H1 (cell line): ENCODE results near the gene PXDN. TPM values are rescaled to one million over a fixed set of nuclear protein-coding genes. Genes with fewer than 3 reads are reported as not detected.

Experiments used
- CTCF ChIA-PET: fragments of 300-600 bp; sonication (Branson Sonifier 250); formaldehyde crosslinking; loops from one replicate; lab custom pipeline; 2021; ENCODE audit not compliant: partially characterized antibody; lab: Charles Lee
- POLR2A ChIA-PET: fragments of 300-600 bp; sonication (Branson Sonifier 250); formaldehyde crosslinking; loops from one replicate; lab custom pipeline; 2021; ENCODE audit warnings: inconsistent platforms; ENCODE audit not compliant: partially characterized antibody; lab: Charles Lee
- DNase-seq, 2 experiments: peaks; one replicate each; pipeline versions ENCODE4 v3.0.0 to v3.0.0-alpha.2; 2010 to 2022; ENCODE audit warnings: low spot score in 2 of 2, low read depth in 1 of 2, mixed read lengths in 1 of 2
- FAIRE-seq: peaks from 2 replicates; lab custom pipeline; 2011; peaks lifted over from hg19 to GRCh38; lab: Jason Lieb, UNC
- H2AFZ ChIP-seq: 2 replicates; pipeline ENCODE4 v1.8.1; 2012; ENCODE audit warnings: low read length, inconsistent platforms
- H2AK5ac ChIP-seq: 2 replicates; pipeline ENCODE4 v1.6.1; 2013; ENCODE audit warnings: low read depth, low read length
- H2BK120ac ChIP-seq: replicated peaks from 2 replicates; pipeline ENCODE3; 2013; ENCODE audit warnings: low read depth, low read length, inconsistent platforms
- H2BK12ac ChIP-seq: 2 replicates; pipeline ENCODE4 v1.6.1; 2013; ENCODE audit warnings: low read depth, low read length
- H2BK15ac ChIP-seq: 2 replicates; pipeline ENCODE4 v1.6.1; 2013; ENCODE audit warnings: low read length
- H2BK20ac ChIP-seq: 2 replicates; pipeline ENCODE4 v1.6.1; 2013; ENCODE audit warnings: low read length
- H2BK5ac ChIP-seq: 2 replicates; pipeline ENCODE4 v1.6.1; 2013; ENCODE audit warnings: low read depth, low read length
- H3K14ac ChIP-seq: 2 replicates; pipeline ENCODE4 v1.6.1; 2013; ENCODE audit warnings: inconsistent platforms; ENCODE audit not compliant: insufficient read length
- H3K18ac ChIP-seq: 2 replicates; pipeline ENCODE4 v1.6.1; 2013; ENCODE audit warnings: low read length; ENCODE audit errors: extremely low read depth
- H3K23ac ChIP-seq: 2 replicates; pipeline ENCODE4 v1.6.1; 2013; ENCODE audit warnings: inconsistent platforms; ENCODE audit not compliant: insufficient read length
- H3K23me2 ChIP-seq: 2 replicates; pipeline ENCODE4 v1.6.1; 2013; ENCODE audit warnings: low read depth, low read length
- H3K27ac ChIP-seq: 2 replicates; pipeline ENCODE4 v1.6.1; 2011; ENCODE audit warnings: low read depth, low read length, inconsistent platforms
- H3K27me3 ChIP-seq, 4 experiments: replicated peaks in 1 of 4; 1 replicate in 1 of 4; 2 replicates in 3 of 4; pipeline versions ENCODE4 v1.6.1 to v1.8.1; 2011 to 2013; ENCODE audit warnings: low read length in 3 of 4, mild to moderate bottlenecking in 3 of 4, inconsistent platforms in 2 of 4, mixed read lengths in 2 of 4, moderate library complexity in 1 of 4; ENCODE audit not compliant: control insufficient read depth in 3 of 4, insufficient read depth in 3 of 4; ENCODE audit errors: extremely low read depth in 1 of 4
- H3K36me3 ChIP-seq, 4 experiments: 2 replicates each; pipeline versions ENCODE4 v1.6.1 to v1.8.1; 2011 to 2013; ENCODE audit warnings: mild to moderate bottlenecking in 4 of 4, low read length in 3 of 4, moderate library complexity in 2 of 4, control low read depth in 1 of 4, inconsistent platforms in 1 of 4; ENCODE audit not compliant: insufficient read depth in 4 of 4, control insufficient read depth in 2 of 4
- H3K4ac ChIP-seq: replicated peaks from 2 replicates; pipeline ENCODE3; 2013; ENCODE audit warnings: low read length, low read depth, mixed read lengths, inconsistent platforms; ENCODE audit not compliant: insufficient read length
- H3K4me1 ChIP-seq, 4 experiments: replicated peaks in 1 of 4; 1 replicate in 1 of 4; 2 replicates in 3 of 4; pipeline versions ENCODE4 v1.6.1 to v1.8.1; 2011 to 2013; ENCODE audit warnings: low read length in 3 of 4, inconsistent platforms in 2 of 4, mixed read lengths in 1 of 4; ENCODE audit not compliant: insufficient read depth in 4 of 4, control insufficient read depth in 3 of 4
- H3K4me2 ChIP-seq, 2 experiments: 2 replicates each; pipeline versions ENCODE4 v1.6.1 to v1.8.1; 2011 to 2013; ENCODE audit warnings: low read depth in 2 of 2, low read length in 2 of 2, control low read depth in 1 of 2, inconsistent platforms in 1 of 2, mild to moderate bottlenecking in 1 of 2; ENCODE audit not compliant: insufficient read depth in 1 of 2
- H3K4me3 ChIP-seq, 4 experiments: fragments of 200-600, 300-600 bp in 1 of 4; sonication (generic), shearing (Covaris generic), sonication (Bioruptor Twin) in 1 of 4; 2 replicates each; pipeline versions ENCODE4 v1.5.1 to v1.8.1; 2011 to 2016; ENCODE audit warnings: low read length in 4 of 4, low read depth in 3 of 4, control low read depth in 2 of 4, inconsistent platforms in 2 of 4, mild to moderate bottlenecking in 2 of 4, mixed read lengths in 1 of 4, moderate library complexity in 1 of 4; ENCODE audit not compliant: insufficient read depth in 2 of 4; ENCODE audit errors: extremely low read depth in 1 of 4
- H3K56ac ChIP-seq: replicated peaks from 2 replicates; pipeline ENCODE3; 2013; ENCODE audit warnings: low read depth, mild to moderate bottlenecking, mixed read lengths, low read length, inconsistent platforms; ENCODE audit not compliant: insufficient read length
- H3K79me1 ChIP-seq: 2 replicates; pipeline ENCODE4 v1.6.1; 2013; ENCODE audit warnings: low read depth, low read length, control low read depth
- H3K79me2 ChIP-seq, 2 experiments: 2 replicates each; pipeline versions ENCODE4 v1.6.1 to v1.8.1; 2012 to 2013; ENCODE audit warnings: low read length in 2 of 2, mild to moderate bottlenecking in 2 of 2, inconsistent platforms in 1 of 2; ENCODE audit not compliant: insufficient read depth in 2 of 2, control insufficient read depth in 1 of 2
- H3K9ac ChIP-seq, 4 experiments: replicated peaks in 1 of 4; 1 replicate in 1 of 4; 2 replicates in 3 of 4; pipeline versions ENCODE4 v1.6.1 to v1.8.1; 2011 to 2013; ENCODE audit warnings: low read depth in 3 of 4, low read length in 3 of 4, control low read depth in 2 of 4, mild to moderate bottlenecking in 2 of 4, moderate library complexity in 2 of 4, inconsistent platforms in 1 of 4; ENCODE audit errors: extremely low read depth in 1 of 4
- H3K9me3 ChIP-seq, 2 experiments: 2 replicates each; pipeline versions ENCODE4 v1.6.1 to v1.8.1; 2012 to 2013; ENCODE audit warnings: mild to moderate bottlenecking in 2 of 2, moderate library complexity in 2 of 2, control low read depth in 1 of 2, inconsistent platforms in 1 of 2, low read depth in 1 of 2, low read length in 1 of 2, mixed read lengths in 1 of 2; ENCODE audit not compliant: insufficient read depth in 2 of 2
- H4K20me1 ChIP-seq, 2 experiments: replicated peaks in 1 of 2; 2 replicates each; pipeline versions ENCODE3 to v1.8.1; 2011 to 2013; ENCODE audit warnings: inconsistent platforms in 2 of 2, low read length in 2 of 2, mild to moderate bottlenecking in 1 of 2; ENCODE audit not compliant: insufficient read depth in 2 of 2, control insufficient read depth in 1 of 2
- H4K5ac ChIP-seq: 2 replicates; pipeline ENCODE4 v1.6.1; 2013; ENCODE audit warnings: low read length, low read depth, mixed read lengths, inconsistent platforms; ENCODE audit not compliant: insufficient read length
- H4K8ac ChIP-seq: 2 replicates; pipeline ENCODE4 v1.8.0; 2013; ENCODE audit warnings: mild to moderate bottlenecking, moderate library complexity, low read length, inconsistent platforms; ENCODE audit not compliant: insufficient read depth; ENCODE audit errors: extremely low read depth
- H4K91ac ChIP-seq: replicated peaks from 2 replicates; pipeline ENCODE3; 2013; ENCODE audit warnings: low read length, mixed read lengths, inconsistent platforms; ENCODE audit not compliant: insufficient read length
- CREB1 ChIP-seq: IDR thresholded peaks from 2 replicates; pipeline ENCODE4 v1.6.1; 2012; ENCODE audit warnings: inconsistent platforms
- EGR1 ChIP-seq: IDR thresholded peaks from 2 replicates; pipeline ENCODE4 v1.6.1; 2011; ENCODE audit warnings: low read depth, low read length, borderline replicate concordance
- EP300 ChIP-seq, 2 experiments: IDR thresholded peaks; 1 replicate in 1 of 2; 2 replicates in 1 of 2; pipeline ENCODE4 v1.6.1; 2011 to 2012; ENCODE audit warnings: low read depth in 2 of 2, low read length in 2 of 2, mild to moderate bottlenecking in 2 of 2, borderline replicate concordance in 1 of 2, inconsistent platforms in 1 of 2, moderate library complexity in 1 of 2
- KDM1A ChIP-seq: fragments of 200-600, 300-600 bp; sonication (generic); IDR thresholded peaks from 2 replicates; pipeline ENCODE4 v1.7.1; 2016; ENCODE audit warnings: mild to moderate bottlenecking, low read length, borderline replicate concordance
- POU5F1 ChIP-seq: IDR thresholded peaks from 2 replicates; pipeline ENCODE4 v1.6.1; 2011; ENCODE audit warnings: low read depth, mild to moderate bottlenecking, low read length, moderate library complexity
- RBBP5 ChIP-seq: IDR thresholded peaks from 2 replicates; pipeline ENCODE4 v1.7.1; 2012; ENCODE audit warnings: low read depth, mild to moderate bottlenecking, inconsistent platforms, low read length, moderate library complexity, borderline replicate concordance
- SIN3A ChIP-seq, 2 experiments: IDR thresholded peaks in 1 of 2; conservative IDR thresholded peaks in 1 of 2; 2 replicates each; pipeline ENCODE4 v1.6.1; 2011 to 2012; ENCODE audit warnings: low read length in 2 of 2, improper control_type of control experiment in 1 of 2, low read depth in 1 of 2, mild to moderate bottlenecking in 1 of 2
- SIRT6 ChIP-seq: IDR thresholded peaks from one replicate; pipeline ENCODE4 v1.7.1; 2012; ENCODE audit warnings: low read length, inconsistent platforms
- SP1 ChIP-seq: IDR thresholded peaks from 2 replicates; pipeline ENCODE4 v1.6.1; 2011; ENCODE audit warnings: low read depth, low read length
- WGBS, 2 experiments: shearing (Covaris generic) in 1 of 2; methylation state at CpG; one replicate each; pipeline versions ENCODE4 v1.1.6 to v1.1.7; 2013 to 2015; ENCODE audit warnings: low lambda C conversion rate in 2 of 2, mixed read lengths in 2 of 2, inconsistent platforms in 1 of 2, low coverage in 1 of 2, missing lambda C conversion rate in 1 of 2; ENCODE audit not compliant: insufficient replicate concordance in 2 of 2, insufficient coverage in 1 of 2, insufficient read length in 1 of 2; ENCODE audit errors: extremely low coverage in 1 of 2, missing lambda C conversion rate in 1 of 2; 5-methylcytosine and 5-hydroxymethylcytosine counted together
- polyA plus RNA-seq, 7 experiments: library from polyadenylated mRNA; depleted of rRNA in 3 of 7; stranded (reverse) in 5 of 7; unstranded in 2 of 7; fragments of >200 nt in 5 of 7; fragments of 200-250 nt in 2 of 7; gene quantifications; 1 replicate in 5 of 7; 2 replicates in 1 of 7; 4 replicates in 1 of 7; pipeline versions ENCODE4 v1.2.1 to v1.2.3, GENCODE V29; 2011 to 2013; ENCODE audit warnings: missing spikeins in 2 of 7, mixed read lengths in 2 of 7
- total RNA-seq: library from RNA; stranded (reverse); fragmentation: NEBNext Ultra II Directional; extraction: Animal tissue kit (Norgen Biotek cat#: 25700); gene quantifications from 2 replicates; pipeline ENCODE4 v1.2.1, GENCODE V29; 2021
- TF ChIP-seq, protein P1 (sequence below), 3 experiments: IDR thresholded peaks; 1 replicate in 2 of 3; 2 replicates in 1 of 3; pipeline versions ENCODE4 v1.5.1 to v1.6.1; 2011; ENCODE audit warnings: low read length in 3 of 3, mild to moderate bottlenecking in 3 of 3, inconsistent platforms in 2 of 3, low read depth in 1 of 3, moderate library complexity in 1 of 3; ENCODE audit not compliant: insufficient read depth in 1 of 3; ENCODE audit errors: control extremely low read depth in 1 of 3

PXDN gene
- total and polyA plus RNA-seq, 2 of the 8 experiments (the other 6 are each of a cell fraction or from before 2014, with no cell fraction given): 104 to 141 TPM

DNA sequence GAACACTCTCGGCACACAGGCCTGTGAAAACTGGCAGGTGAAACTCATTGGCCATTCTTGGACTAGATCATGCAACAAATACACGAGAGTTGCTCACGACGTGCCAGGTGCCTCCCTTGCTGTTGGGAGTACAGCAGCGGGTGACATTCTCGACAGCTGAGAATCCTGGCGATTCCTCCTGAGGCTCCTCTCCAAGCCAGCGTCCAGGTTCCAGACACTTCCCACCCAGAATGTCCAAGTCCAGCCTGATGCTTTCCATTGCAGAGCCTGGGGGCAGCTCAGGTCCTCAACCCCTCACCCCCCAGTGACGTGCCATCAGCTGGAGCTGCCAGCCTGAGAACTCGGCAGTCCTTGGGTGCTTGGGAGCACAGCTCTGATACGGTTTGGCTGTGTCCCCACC is 124.2 kb downstream of the PXDN start:
- 92% methylated on average over 11 of the region's 11 CpGs; no CpG with 5 or more reads in 1 of the 2 experiments for WGBS, 2 experiments
- no peak for TF ChIP-seq POU5F1
- no peak for TF ChIP-seq SIRT6
- no peak for TF ChIP-seq SIN3A (conservative IDR thresholded peaks at IDR 0.05 in 1 of 2, IDR thresholded peaks at IDR 0.05 in 1 of 2; ENCODE audit: low read depth in 1 of 2, low read length in 2 of 2)
- no peak for TF ChIP-seq SP1
- no peak for TF ChIP-seq RBBP5
- no peak for TF ChIP-seq EGR1
- TF ChIP-seq CREB1: no peak
- TF ChIP-seq EP300 (IDR thresholded peaks at IDR 0.05; ENCODE audit: borderline replicate concordance in 1 of 2, low read depth in 2 of 2, low read length in 2 of 2): no peak
- TF ChIP-seq KDM1A: no peak
- TF ChIP-seq, protein P1, sequence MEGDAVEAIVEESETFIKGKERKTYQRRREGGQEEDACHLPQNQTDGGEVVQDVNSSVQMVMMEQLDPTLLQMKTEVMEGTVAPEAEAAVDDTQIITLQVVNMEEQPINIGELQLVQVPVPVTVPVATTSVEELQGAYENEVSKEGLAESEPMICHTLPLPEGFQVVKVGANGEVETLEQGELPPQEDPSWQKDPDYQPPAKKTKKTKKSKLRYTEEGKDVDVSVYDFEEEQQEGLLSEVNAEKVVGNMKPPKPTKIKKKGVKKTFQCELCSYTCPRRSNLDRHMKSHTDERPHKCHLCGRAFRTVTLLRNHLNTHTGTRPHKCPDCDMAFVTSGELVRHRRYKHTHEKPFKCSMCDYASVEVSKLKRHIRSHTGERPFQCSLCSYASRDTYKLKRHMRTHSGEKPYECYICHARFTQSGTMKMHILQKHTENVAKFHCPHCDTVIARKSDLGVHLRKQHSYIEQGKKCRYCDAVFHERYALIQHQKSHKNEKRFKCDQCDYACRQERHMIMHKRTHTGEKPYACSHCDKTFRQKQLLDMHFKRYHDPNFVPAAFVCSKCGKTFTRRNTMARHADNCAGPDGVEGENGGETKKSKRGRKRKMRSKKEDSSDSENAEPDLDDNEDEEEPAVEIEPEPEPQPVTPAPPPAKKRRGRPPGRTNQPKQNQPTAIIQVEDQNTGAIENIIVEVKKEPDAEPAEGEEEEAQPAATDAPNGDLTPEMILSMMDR (IDR thresholded peaks at IDR 0.05; ENCODE audit: control extremely low read depth in 1 of 3, insufficient read depth in 1 of 3, low read depth in 1 of 3, low read length in 3 of 3): no peak

More for the DNA sequence above, 124.2 kb downstream of the PXDN start:
- ChIA-PET POLR2A (interaction anchor here (0.7 to 1.7 kb wide), 8 partner anchors 11 to 161 kb away, joined by 3 to 6 read pairs (median 3); no protein-coding TSS in a partner anchor), CTCF (interaction anchor here (0.7 to 2.5 kb wide), 2 partner anchors 18 to 37 kb away, joined by 3 to 8 read pairs; no protein-coding TSS in a partner anchor)
- peaks cover 0 to 6% of the 10 kb centered on the region in 2 experiments; a peak in 1 of 4 replicates for H3K79me2 ChIP-seq
- no peak overlapping the region for H2AK5ac ChIP-seq
- FAIRE-seq (no peak), DNase-seq (no peak)
- no peak overlapping the region for H3K56ac ChIP-seq
- no peaks in the 10 kb centered on the region for H4K20me1 ChIP-seq
- no peak overlapping the region for H4K91ac ChIP-seq
- peaks cover 0 to 22% (median 13%) of the 10 kb centered on the region in 4 experiments; a peak in 5 of 7 replicates for H3K4me1 ChIP-seq
- H2AFZ ChIP-seq: no peak overlapping the region
- H2BK12ac ChIP-seq: peak overlapping the region; percentile 5; the same call in 1 of the 2 replicates
- H3K4me2 ChIP-seq: no peak overlapping the region
- H3K9ac ChIP-seq: no peak overlapping the region
- H3K23me2 ChIP-seq: no peaks in the 10 kb centered on the region; the same call in 1 of the 2 replicates
- H3K23ac ChIP-seq: no peak overlapping the region
- H3K4ac ChIP-seq: no peak overlapping the region
- 0 out of 2 replicates have a peak overlapping the region, but pooled peaks have one; percentile 13 for H3K18ac ChIP-seq
- H2BK120ac ChIP-seq: no peak overlapping the region
- H3K36me3 ChIP-seq: peaks cover 0 to 6% (median 0%) of the 10 kb centered on the region in 4 experiments; a peak in 4 of 8 replicates
- H3K4me3 ChIP-seq: no peak overlapping the region
- no peaks in the 10 kb centered on the region for H3K79me1 ChIP-seq
- no peak overlapping the region for H3K14ac ChIP-seq
- no peaks in the 10 kb centered on the region for H3K9me3 ChIP-seq
- H4K8ac ChIP-seq: no peak overlapping the region
- H2BK15ac ChIP-seq: no peak overlapping the region
- H4K5ac ChIP-seq: no peak overlapping the region
- H2BK20ac ChIP-seq: no peak overlapping the region
- H3K27ac ChIP-seq: no peak overlapping the region
- H3K27me3 ChIP-seq: no peaks in the 10 kb centered on the region; a peak in 1 of 7 replicates
- 0 out of 2 replicates have a peak overlapping the region, but pooled peaks have one; percentile 0 for H2BK5ac ChIP-seq
